ENCODE measurements around the gene AQP2. TPM values are rescaled to one million over a fixed set of nuclear protein-coding genes. Genes with fewer than 3 reads are reported as not detected.

Gene AQP2
- total RNA-seq, 1 donor from 2014 or later: not detected

DNA sequence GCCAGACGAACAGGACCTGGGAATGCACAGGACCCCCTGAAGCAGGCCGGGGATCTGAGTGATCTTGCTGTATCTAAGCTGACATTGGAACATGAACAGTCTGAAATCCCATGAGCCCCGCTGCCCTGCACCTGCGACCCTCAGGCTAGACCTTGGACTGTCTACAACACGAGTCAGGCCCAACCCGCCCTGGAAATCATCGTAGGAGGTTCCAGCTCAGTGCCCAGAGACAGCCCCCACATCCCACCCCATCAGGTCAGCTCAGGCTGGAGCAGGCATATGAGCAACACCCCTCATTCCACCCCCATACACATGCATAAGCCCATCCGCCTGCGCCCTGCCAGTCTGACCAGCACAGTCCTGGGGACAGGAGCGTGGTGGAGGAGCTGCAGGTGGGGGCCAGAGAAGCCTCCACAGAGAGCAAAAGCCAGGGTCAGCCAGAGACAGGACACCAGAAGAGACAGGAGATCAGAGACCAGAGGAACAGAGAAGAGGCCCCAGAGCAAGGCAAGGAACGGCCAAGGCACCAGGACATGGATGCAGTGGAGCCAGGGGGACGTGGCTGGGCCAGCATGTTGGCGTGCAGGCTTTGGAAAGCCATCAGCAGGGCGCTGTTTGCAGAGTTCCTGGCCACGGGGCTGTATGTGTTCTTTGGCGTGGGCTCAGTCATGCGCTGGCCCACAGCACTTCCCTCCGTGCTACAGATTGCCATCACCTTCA is 22.3 kb downstream of the AQP2 start, which contains the start of gene AQP6:
TSS of gene AQP6 (plus strand) at position 307 of the 720 bp plus-strand sequence. CDS start at position 534, 227 bp downstream.
- intact Hi-C loops (cut with DNase I): loop anchor here (10.0 kb wide), 1 partner anchor 82 kb away; the partner anchor contains the start of gene ASIC1
- no peak for DNase-seq (ENCODE audit: extremely low spot score in 2 of 2)

DNA sequence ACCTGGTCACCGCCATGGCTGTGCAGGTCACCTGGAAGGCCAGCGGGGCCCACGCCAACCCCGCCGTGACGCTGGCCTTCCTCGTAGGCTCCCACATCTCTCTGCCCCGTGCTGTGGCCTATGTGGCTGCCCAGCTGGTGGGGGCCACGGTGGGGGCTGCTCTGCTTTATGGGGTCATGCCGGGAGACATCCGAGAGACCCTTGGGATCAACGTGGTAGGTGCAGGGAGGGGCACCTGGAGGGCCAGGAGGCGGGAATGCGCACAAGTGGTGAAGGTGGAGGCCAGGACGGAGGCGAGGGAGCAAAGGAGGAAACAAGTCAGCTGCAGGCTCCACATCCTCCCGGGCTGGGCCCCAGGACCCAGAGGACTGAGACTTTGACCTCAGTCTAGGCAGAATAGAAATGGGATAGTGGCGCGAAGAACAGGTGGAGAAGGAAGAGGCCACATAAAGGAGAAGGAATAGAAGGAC is 22.9 kb downstream of the AQP2 start:
- intact Hi-C loops (cut with DNase I): loop anchor here (10.0 kb wide), 1 partner anchor 81 kb away; the partner anchor contains the start of gene ASIC1
- peaks cover 6% of the 10 kb centered on the region for H3K4me1 ChIP-seq
- no peak overlapping the region for H3K27ac ChIP-seq
- H3K36me3 ChIP-seq: no peaks in the 10 kb centered on the region
- no peaks in the 10 kb centered on the region for H3K27me3 ChIP-seq
- no peaks in the 10 kb centered on the region for H3K9me3 ChIP-seq
- TF ChIP-seq POLR2AphosphoS5 (IDR thresholded peaks at IDR 0.05; ENCODE audit: insufficient read depth in 1 of 2, low read depth in 1 of 2) (no peak), POLR2A (IDR thresholded peaks at IDR 0.05) (no peak)
- TF ChIP-seq, protein P1, sequence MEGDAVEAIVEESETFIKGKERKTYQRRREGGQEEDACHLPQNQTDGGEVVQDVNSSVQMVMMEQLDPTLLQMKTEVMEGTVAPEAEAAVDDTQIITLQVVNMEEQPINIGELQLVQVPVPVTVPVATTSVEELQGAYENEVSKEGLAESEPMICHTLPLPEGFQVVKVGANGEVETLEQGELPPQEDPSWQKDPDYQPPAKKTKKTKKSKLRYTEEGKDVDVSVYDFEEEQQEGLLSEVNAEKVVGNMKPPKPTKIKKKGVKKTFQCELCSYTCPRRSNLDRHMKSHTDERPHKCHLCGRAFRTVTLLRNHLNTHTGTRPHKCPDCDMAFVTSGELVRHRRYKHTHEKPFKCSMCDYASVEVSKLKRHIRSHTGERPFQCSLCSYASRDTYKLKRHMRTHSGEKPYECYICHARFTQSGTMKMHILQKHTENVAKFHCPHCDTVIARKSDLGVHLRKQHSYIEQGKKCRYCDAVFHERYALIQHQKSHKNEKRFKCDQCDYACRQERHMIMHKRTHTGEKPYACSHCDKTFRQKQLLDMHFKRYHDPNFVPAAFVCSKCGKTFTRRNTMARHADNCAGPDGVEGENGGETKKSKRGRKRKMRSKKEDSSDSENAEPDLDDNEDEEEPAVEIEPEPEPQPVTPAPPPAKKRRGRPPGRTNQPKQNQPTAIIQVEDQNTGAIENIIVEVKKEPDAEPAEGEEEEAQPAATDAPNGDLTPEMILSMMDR (IDR thresholded peaks at IDR 0.05): no peak
- no peak overlapping the region for H3K4me3 ChIP-seq
- no peak for DNase-seq (ENCODE audit: extremely low spot score in 2 of 2)

More for the DNA sequence above, 22.3 kb downstream of the AQP2 start, which contains the start of gene AQP6:
- Histone ChIP-seq H3K36me3 (no peaks in the 10 kb centered on the region), H3K4me1 (peaks cover 7% of the 10 kb centered on the region), H3K9me3 (no peaks in the 10 kb centered on the region), H3K27me3 (no peaks in the 10 kb centered on the region), H3K4me3 (no peak within 1 kb of the TSS), H3K27ac (no peak within 1 kb of the TSS)
- TF ChIP-seq POLR2A (IDR thresholded peaks at IDR 0.05) (no peak), POLR2AphosphoS5 (IDR thresholded peaks at IDR 0.05; ENCODE audit: insufficient read depth in 1 of 2, low read depth in 1 of 2) (no peak)
- TF ChIP-seq, protein P1 (IDR thresholded peaks at IDR 0.05): no peak

DNA sequence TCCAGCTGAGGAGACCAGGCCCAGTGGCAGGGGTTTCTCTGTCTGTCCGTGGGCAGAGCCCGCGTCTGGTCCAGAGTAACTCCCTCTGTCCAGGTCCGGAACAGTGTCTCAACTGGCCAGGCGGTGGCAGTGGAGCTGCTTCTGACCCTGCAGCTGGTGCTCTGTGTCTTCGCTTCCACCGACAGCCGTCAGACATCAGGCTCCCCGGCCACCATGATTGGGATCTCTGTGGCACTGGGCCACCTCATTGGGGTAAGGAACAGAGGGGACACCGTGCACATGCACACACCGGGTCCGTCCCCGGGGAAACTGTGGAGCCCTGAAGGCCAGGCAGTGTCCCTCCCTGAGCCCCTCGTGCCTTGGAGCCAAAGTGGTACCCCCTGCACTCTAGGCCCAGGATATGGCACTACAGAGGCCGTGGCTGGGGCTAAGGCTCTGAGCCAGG is 23.7 kb downstream of the AQP2 start:
- H3K27ac ChIP-seq: no peak overlapping the region
- no peaks in the 10 kb centered on the region for H3K27me3 ChIP-seq
- intact Hi-C loops (cut with DNase I): loop anchor here (10.0 kb wide), 1 partner anchor 81 kb away; the partner anchor contains the start of gene ASIC1
- TF ChIP-seq, protein P1 (IDR thresholded peaks at IDR 0.05): peak in 2 of 3 experiments; percentile 23 to 41
- no peak for TF ChIP-seq POLR2A (IDR thresholded peaks at IDR 0.05)
- peak in 1 of 2 donors; percentile 13 for TF ChIP-seq POLR2AphosphoS5 (IDR thresholded peaks at IDR 0.05; ENCODE audit: insufficient read depth in 1 of 2, low read depth in 1 of 2)
- no peak overlapping the region for H3K4me3 ChIP-seq
- H3K9me3 ChIP-seq: no peaks in the 10 kb centered on the region
- no peaks in the 10 kb centered on the region for H3K36me3 ChIP-seq
- H3K4me1 ChIP-seq: peaks cover 6% of the 10 kb centered on the region
- DNase-seq (ENCODE audit: extremely low spot score in 2 of 2): peak in 1 of 2 donors; percentile 88

DNA sequence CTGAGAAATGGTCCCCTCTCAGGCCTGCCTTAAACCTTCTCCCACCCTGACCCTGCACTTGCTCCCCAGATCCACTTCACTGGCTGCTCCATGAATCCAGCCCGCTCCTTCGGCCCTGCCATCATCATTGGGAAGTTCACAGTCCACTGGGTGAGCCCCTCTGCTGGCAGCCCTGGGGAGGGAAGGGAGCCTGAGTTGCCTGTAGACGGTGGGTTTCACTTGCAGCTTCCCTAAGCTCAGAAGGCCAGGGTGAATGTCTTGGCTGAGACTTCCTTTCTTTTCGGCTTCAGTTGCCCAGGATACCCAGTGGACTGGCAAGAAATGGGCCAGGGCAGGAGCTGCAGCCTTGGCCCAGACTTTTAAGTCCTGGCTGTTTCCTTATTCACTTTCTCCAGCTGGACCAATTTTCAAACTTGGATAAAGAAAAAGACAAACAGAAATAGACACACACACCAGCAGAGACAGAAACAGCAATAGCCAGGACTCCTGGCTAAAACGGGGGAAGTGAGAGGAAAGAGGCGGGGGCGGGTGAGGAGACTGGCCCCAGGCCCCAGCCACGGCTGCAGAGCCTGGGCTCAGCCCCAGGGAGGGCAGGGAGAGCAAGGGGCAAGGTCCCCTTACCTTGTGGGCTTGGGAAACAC is 24.3 kb downstream of the AQP2 start:
- H3K36me3 ChIP-seq: no peaks in the 10 kb centered on the region
- peak overlapping the region; percentile 5 for H3K27ac ChIP-seq
- H3K9me3 ChIP-seq: no peaks in the 10 kb centered on the region
- H3K4me1 ChIP-seq: peaks cover 6% of the 10 kb centered on the region
- peak in 1 of 2 donors; percentile 84 for DNase-seq (ENCODE audit: extremely low spot score in 2 of 2)
- H3K4me3 ChIP-seq: no peak overlapping the region
- TF ChIP-seq POLR2A (IDR thresholded peaks at IDR 0.05) (no peak), POLR2AphosphoS5 (IDR thresholded peaks at IDR 0.05; ENCODE audit: insufficient read depth in 1 of 2, low read depth in 1 of 2) (no peak)
- TF ChIP-seq, protein P1 (IDR thresholded peaks at IDR 0.05): no peak
- intact Hi-C loops (cut with DNase I): loop anchor here (10.0 kb wide), 1 partner anchor 80 kb away; the partner anchor contains the start of gene ASIC1
- no peaks in the 10 kb centered on the region for H3K27me3 ChIP-seq
